Coronary artery (tissue), 2 donors: ENCODE measurements around the gene FARP1.

Experiments used
- DNase-seq: peaks from one replicate; pipeline ENCODE4 v3.0.0-alpha.2; 2017; ENCODE audit warnings: low spot score
- H3K27ac ChIP-seq, 2 donors: fragments of 200-600 bp; sonication (generic); one replicate each; pipeline ENCODE4 v1.5.1; 2016 to 2019
- H3K4me3 ChIP-seq: fragments of 200-600 bp; sonication (generic); 2 replicates; pipeline ENCODE4 v1.5.1; 2016; ENCODE audit warnings: mild to moderate bottlenecking, moderate library complexity
- TF ChIP-seq, protein P1 (sequence below): fragments of 200-600 bp; sonication (generic); IDR thresholded peaks from one replicate; pipeline ENCODE4 v1.5.1; 2019; ENCODE audit warnings: antibody characterized with exemption

FARP1 gene

DNA sequence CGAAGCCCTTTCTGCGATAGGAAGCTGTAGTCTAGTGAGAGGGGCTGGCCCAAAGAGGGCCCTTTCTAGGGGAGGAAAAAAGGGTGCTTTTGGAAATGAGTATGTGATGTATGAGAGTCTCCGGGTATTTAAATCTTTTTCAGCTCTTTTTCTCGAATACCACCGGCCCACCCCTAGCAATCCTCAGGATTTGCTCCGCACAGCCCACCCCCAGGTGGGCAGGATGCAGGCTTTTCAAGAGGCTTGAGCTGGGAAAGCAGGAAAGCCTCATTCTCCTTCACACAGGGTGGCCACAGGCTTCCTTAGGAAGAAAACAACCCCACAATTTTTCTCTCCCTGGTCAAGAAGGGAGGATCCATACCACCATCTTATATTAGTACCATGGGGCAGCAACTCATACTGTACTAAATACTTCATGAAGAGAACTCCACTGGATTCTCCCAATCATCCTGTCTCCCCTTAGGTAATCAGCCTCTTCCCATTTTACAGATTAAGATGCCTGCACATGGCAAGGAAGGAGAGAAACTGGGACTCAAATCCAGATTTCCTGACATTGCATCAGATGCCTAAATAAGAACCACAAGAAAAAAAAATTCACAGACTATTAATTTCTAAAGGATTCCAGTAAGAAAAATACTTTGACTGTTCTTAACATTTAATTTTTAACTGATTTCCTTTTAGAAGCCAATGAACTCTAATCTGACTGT, 349.6 kb downstream of the FARP1 start:
- no peak overlapping the region for H3K4me3 ChIP-seq
- DNase-seq = no peak
- TF ChIP-seq, protein P1, sequence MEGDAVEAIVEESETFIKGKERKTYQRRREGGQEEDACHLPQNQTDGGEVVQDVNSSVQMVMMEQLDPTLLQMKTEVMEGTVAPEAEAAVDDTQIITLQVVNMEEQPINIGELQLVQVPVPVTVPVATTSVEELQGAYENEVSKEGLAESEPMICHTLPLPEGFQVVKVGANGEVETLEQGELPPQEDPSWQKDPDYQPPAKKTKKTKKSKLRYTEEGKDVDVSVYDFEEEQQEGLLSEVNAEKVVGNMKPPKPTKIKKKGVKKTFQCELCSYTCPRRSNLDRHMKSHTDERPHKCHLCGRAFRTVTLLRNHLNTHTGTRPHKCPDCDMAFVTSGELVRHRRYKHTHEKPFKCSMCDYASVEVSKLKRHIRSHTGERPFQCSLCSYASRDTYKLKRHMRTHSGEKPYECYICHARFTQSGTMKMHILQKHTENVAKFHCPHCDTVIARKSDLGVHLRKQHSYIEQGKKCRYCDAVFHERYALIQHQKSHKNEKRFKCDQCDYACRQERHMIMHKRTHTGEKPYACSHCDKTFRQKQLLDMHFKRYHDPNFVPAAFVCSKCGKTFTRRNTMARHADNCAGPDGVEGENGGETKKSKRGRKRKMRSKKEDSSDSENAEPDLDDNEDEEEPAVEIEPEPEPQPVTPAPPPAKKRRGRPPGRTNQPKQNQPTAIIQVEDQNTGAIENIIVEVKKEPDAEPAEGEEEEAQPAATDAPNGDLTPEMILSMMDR = no peak
- H3K27ac ChIP-seq = no peak overlapping the region

DNA sequence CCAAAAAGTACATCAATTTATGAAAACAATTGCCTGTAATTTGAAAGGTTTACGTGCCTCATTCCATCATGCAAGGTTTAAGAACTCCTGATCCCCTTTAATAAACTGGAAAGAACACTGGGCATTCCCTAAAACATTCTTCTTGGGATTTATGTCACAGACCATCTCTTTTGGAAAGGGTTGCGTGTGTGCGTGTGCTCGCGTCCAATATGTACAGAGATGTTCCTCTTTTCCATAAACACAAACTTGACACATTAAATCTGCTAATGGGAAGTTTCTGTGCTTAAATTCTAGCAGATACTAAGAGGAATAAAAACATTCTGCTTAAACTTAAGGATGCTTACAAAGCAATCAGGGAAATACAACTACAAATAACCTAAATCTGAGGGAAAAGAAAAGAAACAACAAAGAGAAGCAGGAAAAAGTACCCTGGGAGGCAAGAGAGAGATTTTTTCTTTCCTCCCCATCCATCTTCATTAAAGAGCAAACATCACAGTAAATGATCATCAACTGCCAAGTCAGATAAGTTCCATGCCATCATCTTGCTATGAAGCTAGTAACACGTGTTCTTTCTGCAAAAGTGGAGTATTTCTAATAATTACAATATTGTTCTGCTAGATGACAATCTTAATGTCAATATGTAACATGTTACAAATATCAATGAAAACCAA, 350.3 kb downstream of the FARP1 start:
- H3K4me3 ChIP-seq = no peak overlapping the region
- TF ChIP-seq, protein P1 = no peak
- no peak for DNase-seq
- H3K27ac ChIP-seq = no peak overlapping the region

DNA sequence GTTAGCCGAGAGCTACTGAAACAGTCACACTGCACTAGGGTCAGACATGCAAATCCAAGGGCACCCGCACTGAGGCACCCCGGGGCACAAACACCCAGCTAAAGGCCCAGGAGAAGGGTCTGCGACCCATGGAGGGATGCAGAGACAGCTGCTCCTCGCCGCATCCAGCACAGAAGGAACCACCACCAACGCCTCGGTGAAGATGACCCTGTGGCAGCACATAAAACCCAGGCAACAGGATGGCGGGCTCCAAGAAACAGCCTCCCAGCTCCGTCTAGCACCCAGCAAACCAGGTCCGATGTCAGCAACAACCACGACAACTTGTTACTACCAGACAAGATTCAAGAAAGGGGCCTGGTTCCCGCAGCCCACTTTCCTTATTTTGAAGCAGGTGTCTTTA, 351.9 kb downstream of the FARP1 start:
- no peak for DNase-seq
- TF ChIP-seq, protein P1 = no peak
- Histone ChIP-seq H3K27ac (peak overlapping the region in 1 of 2 donors; percentile 42), H3K4me3 (no peak overlapping the region)

DNA sequence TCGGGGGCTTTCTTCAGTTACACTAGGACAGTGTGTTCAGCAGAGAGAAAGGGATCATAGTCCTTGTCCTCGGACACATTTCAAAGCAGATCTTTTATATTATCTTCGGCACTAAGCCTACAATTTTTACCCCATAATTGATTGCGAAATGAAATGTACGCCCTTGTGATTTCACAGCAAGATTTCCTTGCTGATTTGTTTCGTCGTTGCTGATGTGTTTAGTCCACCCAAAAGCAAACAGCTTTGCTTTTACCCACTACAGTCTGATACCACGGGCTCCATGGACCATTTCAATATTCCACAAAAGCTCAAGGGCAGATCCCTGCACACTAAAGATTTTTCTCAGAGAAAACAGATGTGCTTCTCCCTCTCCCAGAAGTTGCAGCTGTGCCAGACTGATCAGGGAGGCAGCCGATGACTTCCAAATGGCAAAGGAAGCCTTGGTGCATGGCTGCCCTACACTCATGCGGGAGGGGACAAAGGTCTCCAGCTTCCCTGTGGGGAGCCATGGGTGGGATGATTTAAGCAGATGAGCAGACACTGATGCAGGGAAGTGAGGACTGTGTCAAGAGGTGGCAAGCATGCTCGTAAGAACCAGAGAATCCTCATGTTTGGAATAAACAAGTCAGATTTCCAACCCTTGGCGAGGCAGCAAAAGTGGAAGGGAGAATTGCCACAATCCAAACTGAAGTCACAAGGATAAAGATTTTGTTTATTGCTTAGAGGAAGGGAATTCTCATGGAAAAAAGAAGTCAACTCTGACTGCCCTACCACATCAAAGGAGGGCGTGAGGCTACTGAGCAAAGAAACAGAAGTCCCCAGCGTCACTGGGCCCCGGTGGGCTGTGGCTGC, 353.0 kb downstream of the FARP1 start:
- DNase-seq = no peak
- peak overlapping the region; percentile 28 to 81 for H3K27ac ChIP-seq
- TF ChIP-seq, protein P1 = no peak
- peak overlapping the region; percentile 45 for H3K4me3 ChIP-seq

DNA sequence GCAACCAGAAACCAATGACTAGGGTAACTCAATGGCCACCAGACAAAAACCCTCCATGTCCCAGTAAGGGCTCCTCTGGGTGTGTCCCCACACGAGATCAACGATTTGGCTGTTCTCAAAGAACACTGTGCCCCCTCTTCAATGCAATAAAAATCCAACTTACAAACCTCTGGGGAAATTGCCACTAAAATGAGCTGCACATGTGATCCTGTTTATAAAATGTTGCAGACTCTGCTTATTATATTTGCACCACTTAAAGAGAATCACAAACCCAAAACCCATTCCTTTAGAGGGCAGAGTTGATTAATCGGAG, 353.5 kb downstream of the FARP1 start:
- Histone ChIP-seq H3K27ac (peak overlapping the region; percentile 42 to 81), H3K4me3 (peak overlapping the region; percentile 18)
- TF ChIP-seq, protein P1 = no peak
- DNase-seq = no peak

DNA sequence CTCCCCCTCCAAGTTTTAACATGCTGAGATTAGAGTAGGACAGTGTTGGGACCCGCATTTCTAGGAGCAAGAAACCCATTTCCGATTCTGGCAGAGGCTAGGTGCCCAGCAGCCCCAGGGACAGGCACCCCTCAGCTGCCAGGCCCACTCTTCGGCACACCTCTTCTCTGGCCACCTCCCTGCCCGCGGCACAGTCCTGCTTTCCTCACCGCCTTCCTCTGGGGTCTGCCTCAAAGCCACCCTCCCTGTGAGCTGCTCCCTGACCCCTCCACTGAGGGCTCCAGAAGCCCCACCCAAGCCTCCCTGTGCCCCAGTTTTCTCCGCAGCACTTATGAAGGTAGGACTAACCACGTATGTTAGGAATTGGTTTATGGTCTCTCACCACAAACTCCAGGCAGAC, 354.1 kb downstream of the FARP1 start:
- Histone ChIP-seq H3K27ac (peak overlapping the region; percentile 42 to 81), H3K4me3 (no peak overlapping the region)
- DNase-seq = no peak
- TF ChIP-seq, protein P1 = no peak
